Activated T-cell treated with anti-CD3 and anti-CD28 coated beads, Interleukin-2, amount 50 U/mL, for 4 hours (primary cell): ENCODE results near the gene YKT6. TPM values are rescaled to one million over a fixed set of nuclear protein-coding genes. Genes with fewer than 3 reads are reported as not detected.

ENCODE experiments used
- ATAC-seq, 2 donors: fragments of 200-7000 bp; cut with Tn5 transposase; one replicate each; pipeline ENCODE4 v1.10.0; 2021
- DNase-seq: peaks from one replicate; pipeline ENCODE4 v3.0.0-alpha.2; 2020
- H3K27me3 Mint-ChIP-seq: one replicate; pipeline ENCODE4 v1.8.0; 2021; ENCODE audit warnings: low read depth, mixed read lengths
- H3K36me3 Mint-ChIP-seq: one replicate; pipeline ENCODE4 v1.8.0; 2022; ENCODE audit warnings: mixed read lengths; ENCODE audit not compliant: insufficient read depth
- H3K4me1 Mint-ChIP-seq: one replicate; pipeline ENCODE4 v1.8.0; 2021; ENCODE audit warnings: low read depth, mixed read lengths
- H3K4me3 Mint-ChIP-seq: one replicate; pipeline ENCODE4 v1.8.0; 2021; ENCODE audit warnings: mild to moderate bottlenecking, moderate library complexity, mixed read lengths
- H3K9me3 Mint-ChIP-seq: one replicate; pipeline ENCODE4 v1.8.0; 2021; ENCODE audit warnings: mixed read lengths
- total RNA-seq, 3 donors: library from RNA; stranded (reverse); gene quantifications; one replicate each; pipeline ENCODE4 v1.2.1, GENCODE V29; 2021

The YKT6 gene
- total RNA-seq, 3 donors from 2014 or later = 114 to 121 (median 115) TPM

DNA sequence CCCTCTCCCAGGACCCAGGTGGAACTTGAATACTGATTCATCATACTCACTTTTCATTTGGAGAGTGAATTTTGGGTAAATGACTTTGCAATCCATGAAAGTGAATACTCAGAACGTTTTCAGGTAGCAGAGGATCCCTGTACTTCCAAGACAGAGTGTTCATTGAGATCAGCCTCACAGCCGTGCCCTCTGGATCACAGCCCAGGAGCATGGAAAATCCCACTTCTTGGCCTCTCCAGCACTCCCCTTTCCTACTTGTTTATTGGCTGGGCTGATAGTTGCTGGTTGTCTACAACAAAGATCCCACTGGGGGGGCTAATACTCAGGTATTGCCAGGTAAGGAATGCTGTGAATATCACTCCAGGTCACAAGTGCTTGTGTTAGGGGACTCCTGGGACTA, 17.4 kb upstream of the YKT6 start:
- ATAC-seq = no peak
- Mint-ChIP-seq H3K36me3 (no peaks in the 10 kb centered on the region), H3K27me3 (peaks cover 8% of the 10 kb centered on the region)

DNA sequence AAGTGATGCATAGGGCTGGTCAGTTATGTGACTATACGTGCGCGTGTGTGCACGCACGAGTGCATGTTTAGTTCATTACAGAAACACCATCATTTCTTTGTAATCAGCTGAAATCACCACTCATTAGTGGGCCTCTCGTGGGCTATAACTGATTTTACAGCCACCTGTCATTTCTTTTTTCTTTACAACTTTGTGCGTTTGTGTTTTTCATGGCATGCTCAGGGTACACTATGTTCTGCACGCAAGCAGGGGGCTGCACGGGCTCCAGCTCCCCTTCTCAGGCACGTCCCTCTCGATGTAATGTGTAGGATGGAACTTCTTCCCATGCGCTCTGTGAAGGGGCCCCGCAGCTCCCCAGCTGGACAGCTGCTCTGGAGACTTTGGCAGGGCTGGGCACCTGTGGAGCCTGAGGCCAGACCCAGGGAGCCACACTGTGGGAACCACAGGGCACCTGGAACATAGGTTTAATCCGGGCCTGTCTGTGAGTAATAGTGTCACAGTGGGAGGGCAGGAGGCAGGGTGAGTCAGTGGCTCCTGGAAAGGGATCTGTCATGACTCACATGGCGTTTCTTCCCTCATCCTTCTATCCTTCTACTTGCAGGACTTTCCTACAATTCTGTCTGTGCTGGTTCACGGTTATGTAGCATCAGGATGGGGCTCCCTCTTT, 16.4 kb upstream of the YKT6 start:
- H3K27me3 Mint-ChIP-seq = peaks cover 8% of the 10 kb centered on the region
- no peaks in the 10 kb centered on the region for H3K4me1 Mint-ChIP-seq
- peaks cover 5% of the 10 kb centered on the region for H3K9me3 Mint-ChIP-seq
- DNase-seq = no peak
- no peak overlapping the region for H3K4me3 Mint-ChIP-seq
- no peaks in the 10 kb centered on the region for H3K36me3 Mint-ChIP-seq
- ATAC-seq = no peak

More for the DNA sequence above, 17.4 kb upstream of the YKT6 start:
- no peak for DNase-seq
- Mint-ChIP-seq H3K4me3 (no peak overlapping the region), H3K4me1 (no peaks in the 10 kb centered on the region), H3K9me3 (peaks cover 5% of the 10 kb centered on the region)

DNA sequence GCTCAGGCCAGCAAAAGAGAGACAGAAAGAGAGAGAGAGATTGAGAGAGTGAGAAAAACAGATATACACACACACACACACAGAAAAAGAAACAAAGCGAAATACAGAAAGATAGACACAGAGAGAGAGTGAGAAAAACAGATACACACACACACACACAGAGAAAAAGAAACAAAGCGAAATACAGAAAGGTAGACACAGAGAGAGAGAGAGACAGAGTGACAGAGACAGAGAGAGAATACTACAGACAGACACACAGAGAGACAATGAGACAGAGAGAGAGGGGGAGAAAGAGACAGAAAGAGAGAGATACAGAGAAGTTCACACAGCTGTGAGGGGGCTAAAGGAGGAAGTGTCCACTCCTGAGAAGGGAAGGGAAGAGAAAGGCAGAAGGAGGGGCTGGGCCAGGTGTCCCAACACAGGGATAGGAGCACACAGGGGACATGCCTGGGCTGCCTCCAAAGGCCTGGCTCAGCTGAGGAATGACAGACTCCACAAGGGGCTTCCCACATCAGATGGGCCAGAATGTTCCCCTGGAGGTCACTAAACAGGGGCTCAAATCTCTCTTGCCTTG, 15.8 kb upstream of the YKT6 start:
- no peak for DNase-seq
- Mint-ChIP-seq H3K27me3 (peaks cover 8% of the 10 kb centered on the region), H3K36me3 (no peaks in the 10 kb centered on the region), H3K9me3 (peaks cover 5% of the 10 kb centered on the region), H3K4me3 (no peak overlapping the region), H3K4me1 (no peaks in the 10 kb centered on the region)
- no peak for ATAC-seq

DNA sequence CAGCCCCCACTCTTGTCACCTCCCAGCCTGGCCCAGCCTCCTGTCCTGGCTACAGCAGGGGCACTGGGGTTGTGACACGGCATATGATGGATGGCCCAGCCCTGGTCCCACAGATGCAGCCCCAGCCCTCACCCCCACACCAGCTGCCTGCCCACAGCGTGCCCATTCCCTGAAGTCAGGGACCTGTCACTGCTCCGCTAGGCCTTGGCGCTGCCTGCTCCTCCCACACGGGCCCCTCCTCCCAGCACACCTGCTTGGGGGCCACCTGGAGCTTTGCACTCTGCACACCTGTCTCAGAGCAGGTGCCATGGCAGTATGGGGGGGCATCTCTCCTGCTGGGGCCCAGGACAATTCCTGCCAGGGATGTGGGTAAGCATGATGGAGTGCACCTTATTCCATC, 15.0 kb upstream of the YKT6 start:
- Mint-ChIP-seq H3K9me3 (peaks cover 5% of the 10 kb centered on the region), H3K36me3 (no peaks in the 10 kb centered on the region), H3K4me1 (no peaks in the 10 kb centered on the region), H3K4me3 (no peak overlapping the region), H3K27me3 (peaks cover 9% of the 10 kb centered on the region)
- DNase-seq (no peak), ATAC-seq (no peak)

DNA sequence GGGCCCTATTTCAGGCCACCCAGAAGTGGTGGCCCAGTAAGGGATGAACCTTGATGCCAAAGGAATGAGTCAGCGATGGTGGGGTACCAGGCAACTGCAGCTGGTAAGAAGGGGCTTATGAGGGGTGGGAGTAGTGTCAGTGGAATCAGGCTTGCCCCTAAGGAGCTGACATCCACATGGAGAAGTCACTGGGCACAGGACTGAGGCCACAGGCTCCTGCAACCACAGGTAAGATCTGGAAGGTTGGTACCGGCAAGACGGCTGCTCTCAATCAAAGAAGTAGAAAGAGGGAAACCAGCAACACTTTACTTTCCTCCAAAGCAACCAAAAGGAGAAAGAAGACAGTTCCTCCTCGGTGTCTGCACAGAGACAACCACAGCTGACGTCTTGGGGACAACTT, 14.0 kb upstream of the YKT6 start:
- Mint-ChIP-seq H3K9me3 (peaks cover 5% of the 10 kb centered on the region), H3K4me3 (no peak overlapping the region), H3K27me3 (peaks cover 3% of the 10 kb centered on the region), H3K4me1 (no peaks in the 10 kb centered on the region), H3K36me3 (no peaks in the 10 kb centered on the region)
- ATAC-seq = no peak
- no peak for DNase-seq

DNA sequence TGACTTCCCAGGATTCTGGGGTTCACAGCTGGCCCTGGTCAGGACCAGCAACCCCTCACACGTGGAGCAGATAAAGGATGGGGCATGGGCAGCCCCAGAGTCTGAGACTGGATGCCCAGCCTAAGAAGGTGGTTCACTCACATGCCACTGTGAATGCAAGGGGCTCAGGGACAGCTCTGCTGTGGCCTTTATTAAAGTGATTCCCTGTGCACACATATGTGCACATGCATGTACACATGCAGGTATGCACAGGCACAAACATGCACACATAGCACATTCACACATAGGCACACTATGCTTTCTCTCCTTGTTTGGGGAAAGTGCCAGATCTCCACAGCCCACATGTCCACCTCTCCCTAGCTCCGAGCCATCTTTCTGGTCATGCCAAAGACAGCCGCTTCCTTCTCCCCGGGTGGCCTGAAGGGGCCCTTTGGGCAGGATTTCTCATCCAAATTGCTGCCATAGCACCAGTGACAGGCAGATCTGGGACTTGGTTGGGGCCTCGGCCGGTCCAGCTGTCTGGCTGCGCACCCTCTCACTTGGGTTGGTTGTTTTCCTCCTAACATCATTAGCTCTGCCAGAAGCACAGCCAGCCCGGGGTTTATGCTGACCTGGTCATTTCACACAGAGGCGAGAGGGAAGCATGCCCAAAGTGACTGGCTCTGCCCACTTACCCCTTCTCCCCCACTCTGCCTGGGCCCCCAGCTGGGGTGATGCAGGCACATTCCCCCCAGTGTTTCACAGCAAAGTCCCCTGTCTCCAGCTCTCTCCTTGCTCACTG, 13.0 kb upstream of the YKT6 start:
- Mint-ChIP-seq H3K9me3 (peaks cover 4% of the 10 kb centered on the region), H3K4me1 (no peaks in the 10 kb centered on the region), H3K36me3 (no peaks in the 10 kb centered on the region), H3K27me3 (peaks cover 7% of the 10 kb centered on the region), H3K4me3 (no peak overlapping the region)
- ATAC-seq (no peak), DNase-seq (no peak)

DNA sequence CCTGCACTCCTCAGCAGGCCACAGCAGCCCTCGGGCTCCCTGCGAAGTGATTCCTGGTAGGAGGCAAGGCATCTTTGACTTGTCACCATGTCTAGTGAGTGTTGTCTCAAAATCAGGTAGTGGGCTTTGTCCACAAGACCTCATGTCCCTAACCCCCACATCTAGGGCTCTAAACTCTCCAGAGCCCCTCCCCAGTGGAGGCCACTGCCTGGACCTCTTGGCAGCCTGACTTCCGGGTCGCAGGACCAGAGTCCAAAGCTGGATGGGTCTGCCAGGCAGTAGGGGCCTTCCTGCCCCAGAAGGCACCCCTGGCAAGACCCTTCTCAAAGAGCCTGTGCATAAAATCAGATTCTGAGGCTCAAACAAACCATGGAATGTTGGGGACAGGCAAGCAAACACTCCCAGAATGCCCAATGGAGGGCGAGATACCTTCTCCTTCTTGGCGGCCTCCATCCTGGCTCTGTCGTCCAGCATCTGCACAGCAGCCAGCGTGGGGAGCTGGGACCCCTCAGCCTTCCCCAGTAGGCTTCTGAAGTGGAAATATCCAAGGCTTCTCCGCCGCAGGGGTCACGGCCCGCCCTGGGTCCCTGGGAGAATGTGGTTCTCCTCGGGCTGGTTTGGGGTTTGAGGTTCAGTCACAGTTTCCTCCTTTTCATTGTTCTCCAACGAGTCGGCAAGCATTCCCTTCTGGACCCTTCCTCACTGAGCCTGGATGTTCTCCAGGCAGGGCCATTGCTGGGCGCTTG, 12.1 kb upstream of the YKT6 start:
- no peak overlapping the region for H3K4me3 Mint-ChIP-seq
- ATAC-seq (no peak), DNase-seq (no peak)
- peaks cover 8% of the 10 kb centered on the region for H3K27me3 Mint-ChIP-seq
- H3K4me1 Mint-ChIP-seq = no peaks in the 10 kb centered on the region
- no peaks in the 10 kb centered on the region for H3K9me3 Mint-ChIP-seq
- H3K36me3 Mint-ChIP-seq = no peaks in the 10 kb centered on the region

DNA sequence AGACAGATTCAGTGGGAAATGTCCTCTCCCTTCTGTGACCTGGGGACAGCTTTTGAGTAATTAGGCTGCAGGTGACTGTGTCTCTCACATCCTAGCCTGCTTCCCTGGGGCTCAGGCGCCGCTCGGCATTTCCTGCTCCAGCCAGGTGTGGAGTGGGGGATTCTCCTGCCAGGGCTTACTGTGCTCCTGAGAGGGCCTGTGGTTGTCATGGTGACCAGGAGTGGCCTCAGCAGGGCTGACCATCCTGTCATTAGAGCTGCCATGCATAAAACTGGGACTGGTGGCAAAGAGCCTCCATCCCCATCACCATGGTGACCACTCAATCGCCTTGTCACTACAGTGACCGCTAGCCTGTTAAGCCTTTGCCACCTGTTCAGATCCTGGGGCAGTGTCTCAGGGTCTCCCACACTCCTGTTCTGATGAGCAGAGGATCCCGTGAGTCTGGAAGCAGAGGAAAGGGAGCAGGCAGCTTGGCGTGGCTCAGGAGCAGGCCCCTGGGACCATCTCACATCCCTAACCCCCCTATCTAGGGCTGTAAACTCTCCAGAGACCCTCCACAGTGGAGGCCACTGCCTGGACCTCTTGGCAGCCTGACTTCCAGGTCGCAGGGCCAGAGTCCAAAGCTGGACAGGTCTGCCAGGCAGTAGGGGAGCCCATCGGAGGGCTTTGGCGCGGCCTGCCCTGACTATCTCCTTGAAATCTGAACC, 11.3 kb upstream of the YKT6 start, which contains the start of gene GCK:
Gene GCK (minus strand): TSS at position 154 of the 707 bp plus-strand sequence. CDS start 486 bp downstream, outside the sequence.
- Mint-ChIP-seq H3K9me3 (no peaks in the 10 kb centered on the region), H3K36me3 (no peaks in the 10 kb centered on the region), H3K4me3 (no peak within 1 kb of the TSS), H3K27me3 (peaks cover 12% of the 10 kb centered on the region), H3K4me1 (peaks cover 3% of the 10 kb centered on the region)
- ATAC-seq = no peak
- no peak for DNase-seq

DNA sequence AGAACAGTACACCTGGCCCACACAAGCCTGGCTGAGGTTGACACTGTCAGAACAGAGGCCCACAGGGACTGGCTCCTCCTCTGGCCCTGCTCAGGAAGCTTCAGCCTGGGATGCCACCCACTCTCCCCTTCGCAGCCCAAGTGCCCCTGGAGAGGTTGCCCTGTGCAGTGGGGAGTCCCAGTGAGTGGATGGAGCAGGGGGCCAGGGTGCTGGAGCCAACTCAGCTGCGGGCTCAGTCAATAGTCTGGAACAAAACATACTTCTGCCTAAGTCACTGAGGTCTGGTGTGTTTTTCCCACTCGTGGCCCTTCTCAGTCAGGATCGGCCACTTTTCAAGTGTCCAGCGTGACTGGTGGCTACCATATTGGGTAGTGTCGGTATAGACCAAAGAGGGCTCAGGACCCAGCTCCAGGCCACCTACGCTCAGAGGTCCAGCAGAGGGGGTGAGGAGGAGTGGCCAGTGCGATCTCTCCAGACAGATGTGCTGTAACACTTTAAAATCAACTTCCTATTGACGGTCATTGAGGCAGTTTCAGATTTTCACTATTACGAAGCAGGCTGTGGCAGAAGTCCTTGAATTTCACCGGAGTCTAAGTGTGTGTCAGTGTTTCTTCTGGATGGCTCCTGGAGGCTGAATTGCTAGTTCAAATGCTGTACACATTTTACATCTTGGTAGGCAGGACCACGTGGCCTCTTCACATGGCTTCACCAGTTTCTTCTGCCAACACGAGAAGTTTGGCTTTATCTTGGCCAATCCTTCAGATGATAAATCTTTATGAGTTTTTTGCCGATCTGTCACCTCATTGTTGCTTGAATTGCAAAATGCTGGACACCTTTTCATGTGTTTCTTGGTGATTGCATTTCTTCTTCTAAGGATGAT, 10.5 kb upstream of the YKT6 start:
- Mint-ChIP-seq H3K4me3 (no peak overlapping the region), H3K36me3 (no peaks in the 10 kb centered on the region), H3K27me3 (peaks cover 12% of the 10 kb centered on the region), H3K4me1 (peaks cover 3% of the 10 kb centered on the region), H3K9me3 (no peaks in the 10 kb centered on the region)
- ATAC-seq (no peak), DNase-seq (no peak)

DNA sequence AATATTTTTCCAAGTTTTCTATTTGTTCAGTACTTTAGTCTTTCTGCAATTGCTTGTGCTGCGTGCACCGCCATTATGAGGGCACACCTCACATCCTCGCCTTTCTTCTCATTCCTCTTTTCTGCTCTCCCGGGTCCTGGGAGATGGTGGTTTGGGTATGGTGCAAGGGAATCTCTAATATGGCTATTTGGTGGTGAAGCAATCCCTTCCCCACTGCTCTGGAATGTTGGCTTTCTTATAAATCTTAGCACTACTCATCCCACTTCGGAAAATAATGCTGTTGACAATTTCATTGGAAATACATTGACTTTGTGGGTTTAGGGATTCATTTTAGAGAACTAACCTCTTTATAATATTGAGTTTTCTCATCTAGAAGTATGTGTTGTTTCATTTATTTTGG, 9.6 kb upstream of the YKT6 start:
- no peaks in the 10 kb centered on the region for H3K9me3 Mint-ChIP-seq
- H3K36me3 Mint-ChIP-seq = no peaks in the 10 kb centered on the region
- H3K4me1 Mint-ChIP-seq = peaks cover 3% of the 10 kb centered on the region
- no peak for ATAC-seq
- H3K4me3 Mint-ChIP-seq = no peak overlapping the region
- DNase-seq = no peak
- H3K27me3 Mint-ChIP-seq = peaks cover 16% of the 10 kb centered on the region

DNA sequence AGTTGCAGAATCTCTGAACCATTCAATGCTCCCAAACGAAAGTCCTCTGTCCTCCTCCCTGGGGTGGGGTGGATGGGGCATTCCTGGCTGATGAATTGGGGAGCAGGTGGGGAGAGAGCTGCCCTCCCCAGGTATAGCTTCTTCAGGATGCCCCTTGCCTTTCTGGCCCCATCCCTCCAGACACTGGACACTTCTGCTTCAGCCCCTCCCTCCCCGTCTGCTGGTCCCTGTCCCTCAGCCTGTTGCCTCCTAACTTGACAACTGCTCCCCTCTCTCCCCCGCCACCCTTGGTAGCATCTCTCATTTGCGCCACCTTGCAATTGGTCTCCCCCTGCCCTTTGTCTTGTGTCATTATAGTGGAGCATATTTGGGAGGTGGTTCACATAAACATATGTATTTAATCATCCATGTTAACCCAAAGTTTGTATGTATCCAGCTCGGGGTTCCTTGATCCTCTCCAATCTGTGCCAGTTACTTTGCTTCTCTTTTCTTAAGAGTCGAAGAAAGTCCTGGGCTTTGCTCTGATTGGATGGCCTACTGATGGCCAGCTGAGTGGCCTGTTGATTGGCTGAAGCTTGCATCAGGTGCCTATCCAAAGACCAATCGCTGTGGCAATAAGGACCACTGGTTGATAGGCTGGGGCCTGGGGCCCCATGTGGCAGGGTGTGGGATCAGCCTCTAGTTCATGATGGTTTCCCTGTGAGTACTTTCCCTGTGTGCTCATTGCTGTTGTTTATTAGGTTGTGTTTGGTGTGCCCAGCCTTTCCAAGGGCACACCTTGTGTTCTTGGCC, 7.6 kb upstream of the YKT6 start:
- Mint-ChIP-seq H3K27me3 (peaks cover 25% of the 10 kb centered on the region), H3K36me3 (no peaks in the 10 kb centered on the region), H3K9me3 (no peaks in the 10 kb centered on the region), H3K4me3 (no peak overlapping the region), H3K4me1 (peaks cover 3% of the 10 kb centered on the region)
- DNase-seq (no peak), ATAC-seq (peak in 1 of 2 donors; percentile 37)

DNA sequence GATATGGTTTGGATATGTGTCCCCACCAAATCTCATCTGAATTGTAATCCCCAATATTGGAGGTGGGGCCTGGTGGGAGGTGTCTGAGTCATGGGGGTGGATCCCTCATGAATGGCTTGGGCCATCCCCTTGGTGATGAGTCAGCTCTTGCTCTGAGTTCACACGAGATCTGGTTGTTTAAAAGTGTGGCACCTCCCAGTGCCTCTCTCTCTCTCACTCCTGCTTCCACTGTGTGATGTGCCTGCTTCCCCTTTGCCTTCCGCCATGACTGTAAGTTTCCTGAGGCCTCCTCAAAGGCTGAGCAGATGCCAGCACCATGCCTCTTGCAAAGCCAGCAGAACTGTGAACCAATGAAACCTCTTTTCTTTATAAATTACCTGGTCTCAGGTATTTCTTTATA, 6.7 kb upstream of the YKT6 start:
- H3K27me3 Mint-ChIP-seq = peaks cover 25% of the 10 kb centered on the region
- ATAC-seq (peak; percentile 83 to 90), DNase-seq (peak; percentile 27)
- H3K4me3 Mint-ChIP-seq = no peak overlapping the region
- H3K36me3 Mint-ChIP-seq = no peaks in the 10 kb centered on the region
- H3K9me3 Mint-ChIP-seq = no peaks in the 10 kb centered on the region
- H3K4me1 Mint-ChIP-seq = peaks cover 3% of the 10 kb centered on the region
